HG02571 (cell line): ENCODE data around the gene RBM7.

Source experiments
- ATAC-seq: cut with Tn5 transposase; IDR thresholded peaks from one replicate; pipeline ENCODE4 v1.9.1; 2021; ENCODE audit warnings: mild to moderate bottlenecking, moderate library complexity; ENCODE audit not compliant: unreplicated experiment

RBM7 gene

GRCh38 chr11:114400216-114400914 is at the start of gene RBM7, which contains the start of gene C11orf71:
TSS of gene RBM7 (plus strand) at chr11:114400666. CDS start at chr11:114400672, 6 bp downstream.
TSS of gene C11orf71 (minus strand) at chr11:114400511. CDS start at chr11:114400331, 180 bp downstream.
- ATAC-seq = peak; percentile 98

- no peak for ATAC-seq
Observed at GRCh38 chr11:114353443-114353842, 47.0 kb upstream of the RBM7 start.

GRCh38 chr11:114354076-114354475 is 46.4 kb upstream of the RBM7 start:
- ATAC-seq = no peak

GRCh38 chr11:114358716-114359115 is 41.8 kb upstream of the RBM7 start:
- no peak for ATAC-seq

- ATAC-seq = no peak
Observed at GRCh38 chr11:114359342-114359741, 41.1 kb upstream of the RBM7 start.

GRCh38 chr11:114362326-114362725 is 38.1 kb upstream of the RBM7 start:
- no peak for ATAC-seq

- ATAC-seq = no peak
Observed at GRCh38 chr11:114362958-114363357, 37.5 kb upstream of the RBM7 start.

GRCh38 chr11:114366331-114367243 is 33.9 kb upstream of the RBM7 start:
- no peak for ATAC-seq

- ATAC-seq = no peak
Observed at GRCh38 chr11:114367244-114367957, 33.1 kb upstream of the RBM7 start.

- no peak for ATAC-seq
Observed at GRCh38 chr11:114368918-114369680, 31.4 kb upstream of the RBM7 start.

GRCh38 chr11:114375052-114375451 is 25.4 kb upstream of the RBM7 start:
- ATAC-seq = no peak

- no peak for ATAC-seq
Observed at GRCh38 chr11:114377612-114378267, 22.7 kb upstream of the RBM7 start.

- no peak for ATAC-seq
Observed at GRCh38 chr11:114379394-114380069, 20.9 kb upstream of the RBM7 start.

GRCh38 chr11:114382509-114382908 is 18.0 kb upstream of the RBM7 start:
- ATAC-seq = no peak

- ATAC-seq = no peak
Observed at GRCh38 chr11:114384487-114384886, 16.0 kb upstream of the RBM7 start.

GRCh38 chr11:114386131-114386530 is 14.3 kb upstream of the RBM7 start:
- ATAC-seq = no peak

GRCh38 chr11:114386545-114386944 is 13.9 kb upstream of the RBM7 start:
- ATAC-seq = no peak

GRCh38 chr11:114392735-114393667 is 7.5 kb upstream of the RBM7 start:
- ATAC-seq = no peak
